Measurements from ENCODE around the gene LRRC7. TPM values are rescaled to one million over a fixed set of nuclear protein-coding genes. Genes with fewer than 3 reads are reported as not detected.

LRRC7 gene
- total and polyA plus RNA-seq, 9 donors: 0.01 to 0.45 (median 0.13) TPM; not detected in 4

GRCh38 chr1:70072231-70072751 is 504.6 kb downstream of the LRRC7 start:
- Histone ChIP-seq H3K36me3 (no peaks in the 10 kb centered on the region), H3K27ac (no peak overlapping the region), H3K4me3 (no peak overlapping the region), H3K9me3 (no peaks in the 10 kb centered on the region), H3K4me1 (ENCODE audit: insufficient read depth) (no peaks in the 10 kb centered on the region), H3K27me3 (no peaks in the 10 kb centered on the region)
- DNase-seq: no peak
- intact Hi-C loops (cut with DNase I): no loop called here
- TF ChIP-seq EP300 (IDR thresholded peaks at IDR 0.05): no peak
- TF ChIP-seq CTCF (IDR thresholded peaks at IDR 0.05): no peak
- TF ChIP-seq POLR2A (IDR thresholded peaks at IDR 0.05): no peak

GRCh38 chr1:70075761-70076160 is 508.0 kb downstream of the LRRC7 start:
- Histone ChIP-seq H3K36me3 (no peaks in the 10 kb centered on the region), H3K27me3 (no peaks in the 10 kb centered on the region), H3K9me3 (no peaks in the 10 kb centered on the region), H3K4me1 (ENCODE audit: insufficient read depth) (no peaks in the 10 kb centered on the region), H3K27ac (no peak overlapping the region), H3K4me3 (no peak overlapping the region)
- intact Hi-C loops (cut with DNase I): no loop called here
- no peak for TF ChIP-seq EP300 (IDR thresholded peaks at IDR 0.05)
- no peak for TF ChIP-seq CTCF (IDR thresholded peaks at IDR 0.05)
- no peak for TF ChIP-seq POLR2A (IDR thresholded peaks at IDR 0.05)
- DNase-seq: no peak
- WGBS, 3 donors: 67 to 77% (median 68%) methylated on average over 7 of the region's 7 CpGs

- no peak for DNase-seq
- no peak overlapping the region for H3K27ac ChIP-seq
- H3K27me3 ChIP-seq: no peaks in the 10 kb centered on the region
- H3K4me3 ChIP-seq: no peak overlapping the region
- H3K4me1 ChIP-seq (ENCODE audit: insufficient read depth): no peaks in the 10 kb centered on the region
- intact Hi-C loops (cut with DNase I): no loop called here
- WGBS, 3 donors: 89 to 96% (median 92%) methylated on average over 1 of the region's 1 CpG
- H3K9me3 ChIP-seq: no peaks in the 10 kb centered on the region
- H3K36me3 ChIP-seq: no peaks in the 10 kb centered on the region
- TF ChIP-seq EP300 (IDR thresholded peaks at IDR 0.05): no peak
- no peak for TF ChIP-seq CTCF (IDR thresholded peaks at IDR 0.05)
- TF ChIP-seq POLR2A (IDR thresholded peaks at IDR 0.05): no peak
Observed at GRCh38 chr1:70077066-70077465, 509.3 kb downstream of the LRRC7 start.

- Histone ChIP-seq H3K36me3 (no peaks in the 10 kb centered on the region), H3K4me3 (no peak overlapping the region), H3K27me3 (no peaks in the 10 kb centered on the region), H3K27ac (no peak overlapping the region), H3K9me3 (no peaks in the 10 kb centered on the region), H3K4me1 (ENCODE audit: insufficient read depth) (no peaks in the 10 kb centered on the region)
- TF ChIP-seq EP300 (IDR thresholded peaks at IDR 0.05): no peak
- no peak for TF ChIP-seq POLR2A (IDR thresholded peaks at IDR 0.05)
- no peak for TF ChIP-seq CTCF (IDR thresholded peaks at IDR 0.05)
- no peak for DNase-seq
- intact Hi-C loops (cut with DNase I): no loop called here
- 73 to 90% (median 79%) methylated on average over 2 of the region's 2 CpGs for WGBS, 3 donors
Observed at GRCh38 chr1:70079546-70079945, 511.8 kb downstream of the LRRC7 start.

All from ovary (tissue), 9 donors.